Measurements from ENCODE around the gene FXR2.

Gene FXR2

GRCh38 chr17:7569571-7569970 lies 45.1 kb downstream of the FXR2 start:
- no peak for DNase-seq

DNA sequence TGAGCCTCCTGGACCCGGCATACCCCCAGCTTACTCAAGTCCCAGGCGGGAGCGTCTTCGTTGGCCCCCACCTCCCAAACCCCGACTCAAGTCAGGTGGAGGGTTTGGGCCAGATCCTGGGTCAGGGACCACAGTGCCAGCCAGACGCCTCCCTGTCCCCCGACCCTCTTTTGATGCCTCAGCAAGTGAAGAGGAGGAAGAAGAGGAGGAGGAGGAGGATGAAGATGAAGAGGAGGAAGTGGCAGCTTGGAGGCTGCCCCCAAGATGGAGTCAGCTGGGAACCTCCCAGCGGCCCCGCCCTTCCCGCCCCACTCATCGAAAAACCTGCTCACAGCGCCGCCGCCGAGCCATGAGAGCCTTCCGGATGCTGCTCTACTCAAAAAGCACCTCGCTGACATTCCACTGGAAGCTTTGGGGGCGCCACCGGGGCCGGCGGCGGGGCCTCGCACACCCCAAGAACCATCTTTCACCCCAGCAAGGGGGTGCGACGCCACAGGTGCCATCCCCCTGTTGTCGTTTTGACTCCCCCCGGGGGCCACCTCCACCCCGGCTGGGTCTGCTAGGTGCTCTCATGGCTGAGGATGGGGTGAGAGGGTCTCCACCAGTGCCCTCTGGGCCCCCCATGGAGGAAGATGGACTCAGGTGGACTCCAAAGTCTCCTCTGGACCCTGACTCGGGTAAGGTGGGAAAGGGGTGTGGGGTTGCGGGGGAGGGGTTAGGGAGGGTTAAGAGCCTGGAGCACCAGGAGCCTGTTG lies 51.4 kb downstream of the FXR2 start:
- no peak for DNase-seq

- no peak for DNase-seq
Measured at GRCh38 chr17:7562208-7562605, 52.5 kb downstream of the FXR2 start.

DNA sequence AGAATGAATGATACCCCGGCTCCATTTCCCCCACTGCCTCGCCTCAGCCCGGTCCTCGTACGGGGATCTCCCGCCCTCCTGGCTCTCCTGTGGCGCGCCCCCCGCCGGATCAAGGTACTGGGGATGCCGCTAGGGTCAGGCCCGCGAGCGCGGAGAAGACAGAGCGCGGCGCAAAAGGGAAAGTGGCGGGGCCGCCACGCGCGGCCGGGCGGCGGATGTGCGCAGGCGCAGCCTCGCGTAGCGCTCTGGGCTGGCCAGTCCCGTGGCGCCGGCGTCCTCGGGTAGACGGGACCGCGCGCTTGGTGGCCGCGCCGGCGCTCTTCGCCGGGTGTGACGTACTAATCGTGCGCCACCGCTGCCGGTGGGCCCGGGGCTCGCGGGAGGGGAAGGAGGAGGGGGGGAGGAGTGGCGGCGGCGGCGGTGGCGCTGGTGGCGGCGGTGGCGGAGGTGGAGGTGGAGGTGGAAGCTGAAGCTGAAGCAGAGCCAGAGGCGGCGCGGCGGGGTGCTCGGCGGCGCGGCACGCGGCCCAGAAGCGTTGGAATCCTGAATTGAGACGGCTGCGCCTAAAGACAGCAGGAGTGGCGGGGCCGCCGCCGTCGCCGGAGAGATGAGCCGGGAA lies 53.0 kb downstream of the FXR2 start, which contains the start of gene SENP3:
SENP3 (plus strand) TSS at position 331 of the 619 bp plus-strand sequence. CDS start 1,158 bp downstream, outside the sequence.
- peak; percentile 76 to 82 (median 80) for DNase-seq

DNA sequence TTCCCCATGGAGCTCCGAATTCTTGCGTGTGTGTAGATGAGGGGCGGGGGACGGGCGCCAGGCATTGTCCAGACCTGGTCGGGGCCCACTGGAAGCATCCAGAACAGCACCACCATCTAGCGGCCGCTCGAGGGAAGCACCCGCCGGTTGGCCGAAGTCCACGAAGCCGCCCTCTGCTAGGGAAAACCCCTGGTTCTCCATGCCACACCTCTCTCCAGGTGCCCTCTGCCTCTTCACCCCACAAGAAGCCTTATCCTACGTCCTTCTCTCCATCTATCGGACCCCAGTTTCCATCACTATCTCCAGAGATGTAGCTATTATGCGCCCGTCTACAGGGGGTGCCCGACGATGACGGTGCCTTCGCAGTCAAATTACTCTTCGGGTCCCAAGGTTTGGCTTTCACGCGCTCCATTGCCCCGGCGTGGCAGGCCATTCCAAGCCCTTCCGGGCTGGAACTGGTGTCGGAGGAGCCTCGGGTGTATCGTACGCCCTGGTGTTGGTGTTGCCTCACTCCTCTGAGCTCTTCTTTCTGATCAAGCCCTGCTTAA lies 53.6 kb downstream of the FXR2 start:
- DNase-seq: peak; percentile 59 to 71 (median 63)

GRCh38 chr17:7560172-7561027 lies 54.3 kb downstream of the FXR2 start:
- DNase-seq: peak in 1 of 4 experiments; percentile 23

GRCh38 chr17:7559320-7560171 lies 55.2 kb downstream of the FXR2 start:
- DNase-seq: no peak

DNA sequence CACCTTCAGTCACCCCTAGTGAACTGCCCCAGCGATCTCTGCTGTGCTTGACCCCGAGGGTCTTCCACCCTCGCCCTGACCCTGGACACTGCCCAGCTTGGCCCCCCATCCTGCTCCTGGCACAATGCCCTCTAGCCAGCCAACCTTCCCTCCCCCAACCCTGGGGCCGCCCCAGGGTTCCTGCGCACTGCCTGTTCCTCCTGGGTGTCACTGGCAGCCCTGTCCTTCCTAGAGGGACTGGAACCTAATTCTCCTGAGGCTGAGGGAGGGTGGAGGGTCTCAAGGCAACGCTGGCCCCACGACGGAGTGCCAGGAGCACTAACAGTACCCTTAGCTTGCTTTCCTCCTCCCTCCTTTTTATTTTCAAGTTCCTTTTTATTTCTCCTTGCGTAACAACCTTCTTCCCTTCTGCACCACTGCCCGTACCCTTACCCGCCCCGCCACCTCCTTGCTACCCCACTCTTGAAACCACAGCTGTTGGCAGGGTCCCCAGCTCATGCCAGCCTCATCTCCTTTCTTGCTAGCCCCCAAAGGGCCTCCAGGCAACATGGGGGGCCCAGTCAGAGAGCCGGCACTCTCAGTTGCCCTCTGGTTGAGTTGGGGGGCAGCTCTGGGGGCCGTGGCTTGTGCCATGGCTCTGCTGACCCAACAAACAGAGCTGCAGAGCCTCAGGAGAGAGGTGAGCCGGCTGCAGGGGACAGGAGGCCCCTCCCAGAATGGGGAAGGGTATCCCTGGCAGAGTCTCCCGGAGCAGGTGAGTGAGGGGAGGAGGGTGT lies 56.0 kb downstream of the FXR2 start, which contains the start of gene TNFSF13:
TNFSF13 (plus strand) TSS at position 207 of the 776 bp plus-strand sequence; CDS start at position 497, 290 bp downstream.
- no peak for DNase-seq

GRCh38 chr17:7557775-7558543 lies 56.7 kb downstream of the FXR2 start:
- no peak for DNase-seq

DNA sequence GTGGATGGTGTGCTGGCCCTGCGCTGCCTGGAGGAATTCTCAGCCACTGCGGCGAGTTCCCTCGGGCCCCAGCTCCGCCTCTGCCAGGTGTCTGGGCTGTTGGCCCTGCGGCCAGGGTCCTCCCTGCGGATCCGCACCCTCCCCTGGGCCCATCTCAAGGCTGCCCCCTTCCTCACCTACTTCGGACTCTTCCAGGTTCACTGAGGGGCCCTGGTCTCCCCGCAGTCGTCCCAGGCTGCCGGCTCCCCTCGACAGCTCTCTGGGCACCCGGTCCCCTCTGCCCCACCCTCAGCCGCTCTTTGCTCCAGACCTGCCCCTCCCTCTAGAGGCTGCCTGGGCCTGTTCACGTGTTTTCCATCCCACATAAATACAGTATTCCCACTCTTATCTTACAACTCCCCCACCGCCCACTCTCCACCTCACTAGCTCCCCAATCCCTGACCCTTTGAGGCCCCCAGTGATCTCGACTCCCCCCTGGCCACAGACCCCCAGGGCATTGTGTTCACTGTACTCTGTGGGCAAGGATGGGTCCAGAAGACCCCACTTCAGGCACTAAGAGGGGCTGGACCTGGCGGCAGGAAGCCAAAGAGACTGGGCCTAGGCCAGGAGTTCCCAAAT lies 57.4 kb downstream of the FXR2 start:
- DNase-seq: no peak

- DNase-seq: no peak
Measured at GRCh38 chr17:7556627-7557026, 58.1 kb downstream of the FXR2 start.

GRCh38 chr17:7555320-7555948 lies 59.3 kb downstream of the FXR2 start:
- no peak for DNase-seq

DNA sequence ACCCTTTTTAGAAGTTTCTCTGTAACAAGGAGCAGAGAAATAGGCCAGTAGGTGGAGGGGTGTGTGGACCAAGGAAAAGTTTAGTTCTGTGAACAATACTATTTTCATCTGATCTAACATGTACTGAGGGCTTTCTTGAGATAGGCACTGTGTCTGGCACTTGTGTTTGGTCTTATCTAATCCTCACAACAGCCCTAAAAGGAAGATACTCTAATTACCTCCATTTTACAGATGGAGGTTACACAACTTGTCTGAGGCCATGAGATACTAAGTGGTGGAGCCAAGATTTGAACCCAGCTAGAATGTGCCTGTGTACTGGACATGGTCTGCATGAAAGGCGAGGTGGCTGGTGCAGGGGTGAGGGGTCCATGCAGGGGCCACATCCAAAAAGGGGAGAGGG lies 61.3 kb downstream of the FXR2 start:
- DNase-seq: no peak

GRCh38 chr17:7552621-7553051 lies 62.1 kb downstream of the FXR2 start:
- DNase-seq: peak in 1 of 4 experiments; percentile 19

GRCh38 chr17:7551396-7551795 lies 63.3 kb downstream of the FXR2 start:
- no peak for DNase-seq

GRCh38 chr17:7550344-7550743 lies 64.4 kb downstream of the FXR2 start:
- no peak for DNase-seq

DNA sequence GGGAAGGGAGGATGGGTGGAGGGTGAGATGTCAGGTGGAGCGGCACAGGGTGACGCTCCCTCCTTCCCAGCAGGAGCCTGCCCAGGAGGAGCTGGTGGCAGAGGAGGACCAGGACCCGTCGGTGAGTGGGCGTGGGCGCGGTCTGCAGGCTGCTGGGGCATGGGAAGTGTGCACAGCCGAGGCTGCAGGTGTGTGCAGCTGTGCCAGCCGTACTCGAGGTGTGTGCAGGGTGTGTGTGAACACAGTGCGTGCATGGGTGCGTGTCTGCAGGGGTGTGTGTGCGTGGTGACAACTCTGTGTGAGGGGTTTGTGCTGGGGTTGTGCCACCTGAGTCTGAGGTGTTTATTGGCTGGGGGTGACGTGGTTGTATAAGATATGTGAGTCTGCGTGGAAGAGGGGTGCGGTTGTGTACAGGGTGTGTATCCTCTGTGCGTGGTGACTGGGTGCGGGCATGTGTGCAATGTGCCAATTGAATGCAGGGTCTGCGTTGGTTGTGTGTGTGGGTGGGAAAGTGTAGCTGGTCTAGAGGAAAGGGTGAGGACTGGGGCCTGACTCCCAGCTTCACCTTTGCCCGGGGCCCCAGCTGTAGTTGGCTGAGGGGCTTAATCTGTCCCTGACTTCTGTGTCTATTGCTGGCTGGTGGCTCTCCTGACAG lies 65.2 kb downstream of the FXR2 start:
- DNase-seq: peak in 1 of 4 experiments; percentile 40

GRCh38 chr17:7548585-7549400 lies 65.9 kb downstream of the FXR2 start, which contains the start of gene TNFSF12:
TNFSF12 (plus strand) TSS chr17:7549058; CDS start chr17:7549154, 96 bp downstream.
- peak in 2 of 4 experiments; percentile 44 to 56 for DNase-seq
